A673 (cell line): ENCODE data around the gene GOLGA8F. TPM values are rescaled to one million over a fixed set of nuclear protein-coding genes. Genes with fewer than 3 reads are reported as not detected.
"Not testable (repeated sequence)": the region's sequence is repeated elsewhere in the genome, so short reads cannot be mapped to it uniquely, and the experiment has no call there.

Experiments used
- Bru-seq: library from RNA; stranded (reverse); fragments of 400-500 nt; gene quantifications from one replicate; lab custom pipeline; 2021; lab: Mats Ljungman, UMichigan
- BruChase-seq, 2 experiments: library from RNA; stranded (reverse); fragments of 400-500 nt; gene quantifications; one replicate each; lab custom pipeline; 2021; lab: Mats Ljungman, UMichigan
- BruUV-seq: library from RNA; stranded (reverse); fragments of 400-500 nt; replicated peaks from 2 replicates; lab custom pipeline; 2021; lab: Mats Ljungman, UMichigan
- CTCF ChIA-PET: fragments of 300-600 bp; sonication (Branson Sonifier 250); formaldehyde crosslinking; loops from one replicate; lab custom pipeline; 2022; ENCODE audit warnings: antibody characterized with exemption; lab: Charles Lee
- POLR2A ChIA-PET: fragments of 300-600 bp; sonication (Branson Sonifier 250); formaldehyde crosslinking; loops from one replicate; lab custom pipeline; 2022; ENCODE audit warnings: antibody characterized with exemption; ENCODE audit not compliant: low non-redundant PET; lab: Charles Lee
- DNase-seq: peaks from one replicate; pipeline ENCODE4 v3.0.0-alpha.2; 2015; ENCODE audit warnings: low spot score
- H3K27ac ChIP-seq: fragments of 200-600 bp; sonication (generic); 2 replicates; pipeline ENCODE4 v1.5.1; 2016; ENCODE audit warnings: mixed run types, low read depth, mild to moderate bottlenecking, mixed read lengths, antibody characterized with exemption, low read length; ENCODE audit not compliant: poor library complexity, severe bottlenecking
- H3K27me3 ChIP-seq: fragments of 200-600 bp; sonication (generic); replicated peaks from 2 replicates; pipeline ENCODE4 v1.6.1; 2017; ENCODE audit warnings: mixed run types, low read depth, mild to moderate bottlenecking, mixed read lengths, antibody characterized with exemption, low read length; ENCODE audit not compliant: insufficient read depth, poor library complexity
- H3K36me3 ChIP-seq: fragments of 200-600 bp; sonication (generic); 2 replicates; pipeline ENCODE4 v1.6.1; 2016; ENCODE audit warnings: mixed run types, mild to moderate bottlenecking, mixed read lengths, antibody characterized with exemption, low read length; ENCODE audit not compliant: insufficient read depth, poor library complexity, severe bottlenecking
- H3K4me1 ChIP-seq: fragments of 200-600 bp; sonication (generic); 2 replicates; pipeline ENCODE4 v1.6.1; 2017; ENCODE audit warnings: mixed run types, mild to moderate bottlenecking, mixed read lengths, antibody characterized with exemption, low read length; ENCODE audit not compliant: insufficient read depth, poor library complexity, severe bottlenecking
- H3K4me3 ChIP-seq: fragments of 200-600 bp; sonication (generic); 2 replicates; pipeline ENCODE4 v1.5.1; 2016; ENCODE audit warnings: low read depth, mixed run types, mild to moderate bottlenecking, mixed read lengths, low read length; ENCODE audit not compliant: poor library complexity, severe bottlenecking
- H3K9me3 ChIP-seq: fragments of 200-600 bp; sonication (generic); 2 replicates; pipeline ENCODE4 v1.6.1; 2016; ENCODE audit warnings: mixed run types, low read depth, mild to moderate bottlenecking, mixed read lengths, antibody characterized with exemption, low read length; ENCODE audit not compliant: poor library complexity, severe bottlenecking
- intact Hi-C: fragments of 100-400 bp; cut with micrococcal nuclease; formaldehyde crosslinking; loops from one replicate; pipeline ENCODE4 v1.10.0; 2022; ENCODE audit not compliant: unreplicated experiment
- long read RNA-seq: library from polyadenylated mRNA; stranded (forward); transcript quantifications from one replicate; pipeline ENCODE4 v2.0.0, GENCODE V29; 2022
- total RNA-seq: library from RNA; stranded (reverse); gene quantifications from 2 replicates; pipeline ENCODE4 v1.2.3, GENCODE V29; 2021

GOLGA8F gene, protein sequence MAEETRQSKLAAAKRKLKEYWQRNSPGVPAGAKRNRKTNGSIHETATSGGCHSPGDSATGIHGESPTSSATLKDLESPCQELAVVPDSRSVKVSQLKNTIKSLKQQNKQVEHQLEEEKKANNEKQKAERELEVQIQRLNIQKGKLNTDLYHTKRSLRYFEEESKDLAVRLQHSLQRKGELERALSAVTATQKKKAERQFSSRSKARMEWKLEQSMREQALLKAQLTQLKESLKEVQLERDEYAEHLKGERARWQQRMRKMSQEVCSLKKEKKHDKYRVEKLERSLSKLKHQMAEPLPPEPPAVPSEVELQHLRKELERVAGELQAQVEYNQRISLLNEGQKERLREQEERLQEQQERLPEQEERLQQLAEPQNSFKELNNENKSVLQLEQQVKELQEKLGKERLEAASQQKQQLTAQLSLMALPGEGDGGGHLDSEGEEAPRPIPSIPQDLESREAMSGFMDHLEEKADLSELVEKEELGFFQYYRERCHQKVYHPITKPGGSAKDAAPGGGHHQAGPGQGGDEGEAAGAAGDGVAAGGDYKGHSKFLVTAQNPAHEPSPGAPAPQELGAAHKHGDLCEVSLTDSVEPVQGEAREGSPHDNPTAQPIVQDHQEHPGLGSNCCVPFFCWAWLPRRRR
- total RNA-seq = not detected in 2 replicates
- Bru-seq, nascent RNA = not detected
- BruChase-seq, experiment 1, labeled RNA remaining after a 2-hour chase = not detected
- not detected for BruChase-seq, experiment 2, labeled RNA remaining after a 6-hour chase
- long read RNA-seq = 0 reads

DNA sequence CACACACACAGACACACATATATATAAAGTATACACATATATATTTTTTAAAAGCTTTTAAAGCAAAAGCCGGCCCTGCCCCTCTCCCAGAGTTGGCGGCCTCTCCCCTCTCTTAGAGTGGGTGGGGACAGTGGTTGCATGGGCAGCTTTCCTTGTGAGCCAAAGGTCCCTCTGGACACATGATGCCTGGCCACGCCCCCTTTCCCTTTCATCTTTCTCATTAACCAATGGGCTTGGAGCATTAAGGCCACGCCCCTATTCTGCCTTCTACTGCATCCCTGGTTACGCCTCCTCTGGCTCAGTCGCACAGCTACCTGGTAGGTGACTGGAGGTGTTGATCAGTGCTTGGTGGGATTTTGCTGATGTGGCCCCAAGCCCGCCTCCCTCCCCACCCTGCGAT, at the start of gene GOLGA8F:
Gene GOLGA8F, plus strand, starts transcription at position 301 of the 400 bp plus-strand sequence. Its CDS starts 98 bp downstream, at position 399.
- intact Hi-C loops, H3K4me1 ChIP-seq, H3K27ac ChIP-seq, DNase-seq, H3K4me3 ChIP-seq, BruUV-seq, POLR2A ChIA-PET, CTCF ChIA-PET, H3K27me3 ChIP-seq, H3K36me3 ChIP-seq, H3K9me3 ChIP-seq: not testable (repeated sequence)

DNA sequence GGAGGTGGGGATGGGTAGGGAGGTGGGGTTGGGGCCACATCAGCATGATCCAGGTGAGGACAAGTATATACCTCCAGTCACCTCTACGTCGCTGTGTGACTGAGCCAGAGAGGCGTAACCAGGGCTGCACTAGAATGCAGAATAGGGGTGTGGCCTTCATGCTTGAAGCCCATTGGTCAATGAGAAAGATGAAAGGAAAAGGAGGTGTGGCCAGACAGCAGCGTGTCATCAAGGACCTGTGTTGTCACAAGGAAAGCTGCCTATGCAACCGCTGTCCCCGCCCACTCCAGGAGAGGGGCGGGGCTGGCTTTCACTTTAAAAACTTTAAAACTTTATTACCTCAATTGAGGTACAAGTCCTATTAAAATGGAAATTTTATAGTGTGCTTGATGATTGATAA, 20.5 kb upstream of the GOLGA8F start, which contains the start of gene GOLGA6L24:
Gene GOLGA6L24, minus strand, starts transcription at position 101 of the 400 bp plus-strand sequence. Its CDS starts 61 bp downstream, at position 40.
- not testable (repeated sequence) for DNase-seq, BruUV-seq

DNA sequence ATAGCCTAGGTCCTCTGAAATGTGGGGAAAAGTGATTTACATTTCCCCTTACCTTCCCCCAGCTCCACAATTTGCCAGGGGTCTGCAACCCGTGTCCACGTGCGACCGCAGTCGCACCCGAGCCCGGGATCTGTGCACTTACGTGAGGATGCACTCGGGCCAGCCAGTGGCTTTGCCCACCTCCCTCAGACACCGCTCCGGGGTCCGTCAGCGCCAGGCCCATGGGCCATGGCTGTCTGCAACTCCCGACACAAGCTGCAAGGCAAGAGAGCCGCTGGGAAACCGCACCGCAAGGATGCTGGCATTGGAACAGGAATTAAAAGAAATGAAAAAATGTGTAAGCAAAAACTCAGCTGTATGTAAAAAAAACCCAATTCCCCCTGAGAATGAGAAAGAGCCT, 13.0 kb upstream of the GOLGA8F start:
- H3K27ac ChIP-seq, H3K4me1 ChIP-seq, BruUV-seq, CTCF ChIA-PET, H3K36me3 ChIP-seq, intact Hi-C loops, H3K27me3 ChIP-seq, DNase-seq, H3K9me3 ChIP-seq, H3K4me3 ChIP-seq, POLR2A ChIA-PET: not testable (repeated sequence)

More for the DNA sequence above, 20.5 kb upstream of the GOLGA8F start, which contains the start of gene GOLGA6L24:
- H3K4me3 ChIP-seq, H3K27me3 ChIP-seq, CTCF ChIA-PET, H3K36me3 ChIP-seq, H3K27ac ChIP-seq, intact Hi-C loops, H3K9me3 ChIP-seq, H3K4me1 ChIP-seq, POLR2A ChIA-PET: not testable (repeated sequence)

DNA sequence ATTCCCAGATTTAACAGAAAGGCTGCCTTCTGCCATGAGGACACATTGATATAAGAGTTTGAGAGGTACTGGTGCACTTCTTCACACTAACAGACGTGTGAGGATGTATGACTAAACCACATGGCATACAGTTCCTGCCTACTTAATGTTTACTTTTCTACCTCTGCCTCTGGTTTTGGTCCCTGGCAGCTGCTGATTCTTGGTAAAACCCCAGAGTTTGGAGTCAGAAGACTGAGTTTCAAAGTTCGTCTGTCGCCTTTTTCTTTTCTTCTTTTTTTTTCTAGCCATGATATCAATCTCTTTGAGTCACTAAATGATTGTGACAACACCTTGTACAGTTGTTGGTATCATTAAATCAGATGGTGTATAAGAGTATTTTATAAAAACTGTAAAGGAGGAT, 1.6 kb downstream of the GOLGA8F start:
- H3K9me3 ChIP-seq, DNase-seq, BruUV-seq, H3K4me1 ChIP-seq, H3K27ac ChIP-seq, intact Hi-C loops, H3K4me3 ChIP-seq, H3K27me3 ChIP-seq, POLR2A ChIA-PET, H3K36me3 ChIP-seq, CTCF ChIA-PET: not testable (repeated sequence)

DNA sequence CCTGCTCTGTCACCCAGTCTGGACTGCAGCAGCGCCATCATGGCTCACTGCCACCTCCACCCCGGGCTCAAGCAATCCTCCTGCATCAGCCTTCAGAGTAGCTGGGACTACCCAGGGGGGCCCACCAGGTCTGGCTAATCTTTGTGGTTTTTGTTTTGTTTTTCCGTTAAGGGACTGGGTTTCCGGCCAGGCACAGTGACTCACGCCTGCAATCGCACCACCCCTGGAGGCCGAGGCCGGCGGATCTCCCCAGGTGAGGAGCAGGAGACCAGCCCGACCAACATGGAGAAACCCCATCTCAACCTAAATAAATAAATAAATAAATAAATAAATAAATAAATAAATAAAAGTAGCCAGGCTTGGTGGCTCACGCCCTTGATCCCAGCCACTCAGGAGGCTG, 17.6 kb downstream of the GOLGA8F start:
- H3K27me3 ChIP-seq, H3K9me3 ChIP-seq, POLR2A ChIA-PET, H3K4me3 ChIP-seq, BruUV-seq, H3K36me3 ChIP-seq, DNase-seq, H3K27ac ChIP-seq, H3K4me1 ChIP-seq, intact Hi-C loops, CTCF ChIA-PET: not testable (repeated sequence)

DNA sequence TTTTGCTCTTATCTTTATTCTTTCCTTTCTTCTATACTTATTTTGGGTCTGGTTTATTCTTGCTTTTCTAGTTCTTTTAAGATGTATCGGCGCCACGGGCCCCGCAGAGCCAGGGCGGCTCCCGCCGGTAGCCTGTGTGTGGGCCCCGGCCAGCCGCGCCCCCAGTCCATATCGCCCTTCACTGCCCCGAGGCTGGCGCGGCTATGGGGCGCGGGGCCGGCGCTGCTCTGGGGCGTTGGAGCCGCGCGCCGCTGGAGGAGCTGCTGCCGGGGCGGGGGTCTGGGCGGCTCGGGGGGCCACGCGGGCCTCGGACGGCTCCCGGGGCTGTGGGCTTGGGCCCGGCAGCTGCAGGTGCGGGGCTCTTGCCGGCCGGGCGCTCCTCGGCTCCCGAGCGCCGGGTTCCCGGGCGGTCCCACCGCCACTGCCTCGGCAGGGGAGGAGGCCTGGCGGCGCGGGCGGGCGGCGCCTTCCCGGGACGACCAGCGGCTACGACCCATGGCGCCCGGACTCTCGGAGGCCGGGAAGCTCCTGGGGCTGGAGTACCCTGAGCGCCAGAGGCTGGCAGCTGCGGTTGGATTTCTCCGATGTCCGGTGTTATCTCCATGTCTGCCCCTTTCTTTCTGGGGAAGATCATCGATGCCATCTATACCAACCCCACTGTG, 24.4 kb downstream of the GOLGA8F start:
- BruUV-seq, H3K27ac ChIP-seq, POLR2A ChIA-PET, H3K36me3 ChIP-seq, H3K9me3 ChIP-seq, DNase-seq, intact Hi-C loops, CTCF ChIA-PET, H3K27me3 ChIP-seq, H3K4me3 ChIP-seq, H3K4me1 ChIP-seq: not testable (repeated sequence)

DNA sequence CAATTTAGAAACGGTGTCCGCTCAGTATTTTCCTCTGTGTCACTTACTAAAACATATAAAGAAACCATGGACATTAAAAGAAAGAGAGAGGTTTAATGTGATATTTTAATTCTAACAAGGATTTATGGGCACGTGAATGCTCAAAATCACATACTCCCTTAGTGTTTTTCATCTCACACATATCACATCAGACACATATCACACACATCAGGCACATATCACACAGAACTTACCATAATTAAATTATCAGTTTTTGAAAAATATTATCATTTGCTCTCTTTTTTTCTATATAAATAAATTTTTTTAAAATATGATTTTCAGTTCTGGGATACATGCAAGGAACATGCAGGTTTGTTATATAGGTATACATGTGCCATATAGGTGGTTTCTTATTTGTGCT, 42.0 kb downstream of the GOLGA8F start:
- BruUV-seq, DNase-seq, H3K9me3 ChIP-seq, H3K36me3 ChIP-seq, H3K4me3 ChIP-seq, intact Hi-C loops, POLR2A ChIA-PET, CTCF ChIA-PET, H3K4me1 ChIP-seq, H3K27ac ChIP-seq, H3K27me3 ChIP-seq: not testable (repeated sequence)
